GM20000 (cell line): ENCODE results near the gene LRMDA.

Experiments
- DNase-seq: peaks from one replicate; pipeline ENCODE4 v3.0.0; 2012; ENCODE audit warnings: low spot score
- TF ChIP-seq, protein P1 (sequence below): IDR thresholded peaks from 2 replicates; pipeline ENCODE4 v1.5.1; 2012; ENCODE audit warnings: mild to moderate bottlenecking, control low read depth; ENCODE audit errors: extremely low read depth, missing control alignments

LRMDA gene

GRCh38 chr10:75935650-75936400, 504.4 kb downstream of the LRMDA start:
- DNase-seq: no peak
- TF ChIP-seq, protein P1, sequence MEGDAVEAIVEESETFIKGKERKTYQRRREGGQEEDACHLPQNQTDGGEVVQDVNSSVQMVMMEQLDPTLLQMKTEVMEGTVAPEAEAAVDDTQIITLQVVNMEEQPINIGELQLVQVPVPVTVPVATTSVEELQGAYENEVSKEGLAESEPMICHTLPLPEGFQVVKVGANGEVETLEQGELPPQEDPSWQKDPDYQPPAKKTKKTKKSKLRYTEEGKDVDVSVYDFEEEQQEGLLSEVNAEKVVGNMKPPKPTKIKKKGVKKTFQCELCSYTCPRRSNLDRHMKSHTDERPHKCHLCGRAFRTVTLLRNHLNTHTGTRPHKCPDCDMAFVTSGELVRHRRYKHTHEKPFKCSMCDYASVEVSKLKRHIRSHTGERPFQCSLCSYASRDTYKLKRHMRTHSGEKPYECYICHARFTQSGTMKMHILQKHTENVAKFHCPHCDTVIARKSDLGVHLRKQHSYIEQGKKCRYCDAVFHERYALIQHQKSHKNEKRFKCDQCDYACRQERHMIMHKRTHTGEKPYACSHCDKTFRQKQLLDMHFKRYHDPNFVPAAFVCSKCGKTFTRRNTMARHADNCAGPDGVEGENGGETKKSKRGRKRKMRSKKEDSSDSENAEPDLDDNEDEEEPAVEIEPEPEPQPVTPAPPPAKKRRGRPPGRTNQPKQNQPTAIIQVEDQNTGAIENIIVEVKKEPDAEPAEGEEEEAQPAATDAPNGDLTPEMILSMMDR: no peak

DNA sequence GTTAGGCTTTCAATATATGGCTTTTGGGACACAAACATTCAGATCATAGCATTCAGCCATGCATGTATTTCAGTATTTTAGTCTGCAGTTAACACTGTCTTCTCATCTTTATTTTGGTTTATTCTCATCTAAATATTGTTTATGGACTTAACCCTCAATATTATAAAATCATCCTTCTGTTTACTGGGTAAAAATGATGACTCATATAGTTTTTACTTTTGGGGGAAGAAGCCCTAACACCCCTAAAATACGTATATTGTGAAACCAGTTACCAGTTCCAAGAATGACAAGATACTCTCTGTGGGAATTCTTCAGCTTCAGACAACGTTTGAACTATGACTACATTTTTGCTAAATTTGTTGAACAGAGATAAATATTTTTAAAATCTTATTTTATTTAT, 505.4 kb downstream of the LRMDA start:
- no peak for DNase-seq
- TF ChIP-seq, protein P1: no peak

DNA sequence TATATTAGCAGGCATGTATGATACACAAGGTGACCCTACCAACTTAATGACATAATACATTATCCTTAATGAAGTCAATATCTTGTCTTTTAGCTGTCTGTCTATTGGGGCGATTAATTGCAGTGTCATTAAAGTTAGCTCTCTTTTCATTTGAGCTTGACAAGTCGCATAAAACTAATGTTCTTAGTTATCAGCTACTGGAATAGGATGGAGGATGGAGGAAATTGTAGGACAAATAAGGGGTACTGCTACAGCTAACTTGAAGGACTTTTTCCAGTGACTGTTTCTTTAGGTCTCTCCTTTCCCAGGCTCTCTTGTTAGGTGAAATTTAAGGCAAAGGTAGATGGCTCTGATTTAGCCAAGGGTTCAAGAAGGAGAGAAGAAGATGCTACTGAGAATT, 506.4 kb downstream of the LRMDA start:
- DNase-seq: no peak
- TF ChIP-seq, protein P1: no peak

DNA sequence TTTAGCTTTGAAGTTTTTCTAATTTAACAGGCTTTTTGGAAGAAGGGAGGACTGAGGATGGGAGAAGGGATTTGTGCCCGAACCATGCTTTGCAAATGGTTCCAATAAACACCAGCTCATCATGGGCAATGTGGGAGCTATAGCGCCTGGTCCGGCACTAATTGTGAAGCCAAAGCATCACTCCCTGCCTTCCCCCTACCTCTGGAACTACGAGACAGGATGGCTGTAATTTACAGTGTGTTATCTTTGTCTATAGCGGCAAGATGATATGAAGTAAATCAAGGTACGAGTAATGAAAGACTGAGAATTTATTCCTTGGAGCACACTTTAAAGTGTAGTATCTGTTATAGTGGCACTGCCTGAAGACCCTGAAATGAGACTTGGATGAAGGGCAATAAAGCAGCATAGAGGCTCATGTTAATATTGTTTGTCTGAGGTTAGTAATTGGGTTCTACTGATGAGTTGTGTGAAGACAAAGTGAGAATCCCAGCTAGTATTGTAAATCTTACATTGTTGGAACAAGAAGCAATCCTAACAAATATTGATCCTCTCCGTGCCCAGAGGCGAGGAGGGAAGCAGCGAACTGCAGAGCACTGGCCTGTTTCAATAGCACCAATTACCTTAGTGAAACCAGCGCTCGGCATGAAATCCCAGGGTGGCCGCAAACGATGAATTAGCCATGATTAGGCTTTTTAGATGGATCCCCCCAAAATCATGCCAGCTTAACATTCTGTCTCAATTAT, 507.1 kb downstream of the LRMDA start:
- TF ChIP-seq, protein P1: no peak
- DNase-seq: no peak

DNA sequence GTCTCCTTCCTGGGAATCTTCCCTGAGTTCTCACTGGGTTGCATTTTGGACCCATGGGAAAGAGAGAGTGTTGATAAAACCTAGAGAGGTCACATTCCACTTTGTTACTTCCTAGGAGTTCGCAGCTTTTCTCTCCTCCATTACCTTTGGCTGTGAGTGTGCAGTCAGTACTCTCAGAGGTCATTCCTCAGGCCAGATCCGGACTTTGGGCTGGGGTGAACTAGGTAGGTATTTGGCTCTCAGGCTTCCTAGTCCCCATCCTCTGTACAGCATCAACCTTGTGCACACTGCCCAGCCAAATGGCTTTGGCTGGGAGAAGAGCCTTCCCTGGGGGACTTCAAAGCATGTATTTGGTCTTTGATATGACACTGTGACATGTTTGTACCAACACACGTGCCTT, 508.1 kb downstream of the LRMDA start:
- TF ChIP-seq, protein P1: no peak

DNA sequence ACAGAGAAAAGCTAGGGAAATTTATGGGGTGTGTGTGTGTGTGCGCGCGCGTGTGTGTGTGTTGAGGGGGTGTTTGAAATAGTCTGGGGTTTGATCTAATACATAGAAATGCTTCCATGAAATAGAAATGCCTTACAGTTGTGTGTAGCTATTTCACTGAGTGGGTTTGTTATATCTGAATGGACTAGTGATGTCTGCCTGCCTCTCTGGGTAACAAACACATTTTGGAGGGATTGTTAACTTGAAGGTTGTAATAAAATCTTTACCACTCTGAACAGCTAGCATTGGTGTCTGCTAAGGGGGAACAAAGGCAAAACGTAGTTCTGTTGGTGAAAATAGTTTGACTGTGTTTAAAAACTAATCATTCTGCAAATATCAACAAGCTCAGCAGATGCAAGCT, 509.3 kb downstream of the LRMDA start:
- TF ChIP-seq, protein P1: no peak
- no peak for DNase-seq

More for the DNA sequence above, 508.1 kb downstream of the LRMDA start:
- DNase-seq: no peak

GRCh38 chr10:75941223-75941801, 509.9 kb downstream of the LRMDA start:
- no peak for DNase-seq

More at GRCh38 chr10:75941223-75941801, 509.9 kb downstream of the LRMDA start:
- TF ChIP-seq, protein P1: no peak
